SK-N-SH treated with all-trans-retinoic acid at 6 μM for 48 hours (cell line): Measurements from ENCODE around the gene THAP11.

ENCODE experiments used
- ATAC-seq: fragments of 200-7000 bp; cut with Tn5 transposase; 3 replicates; pipeline ENCODE4 v1.9.1; 2020; ENCODE audit warnings: mild to moderate bottlenecking, moderate library complexity
- ARNTL ChIP-seq: fragments of 450-650 bp; formaldehyde crosslinking; IDR thresholded peaks from 2 replicates; pipeline ENCODE4 v1.5.0; 2020; ENCODE audit warnings: low read depth, mild to moderate bottlenecking, moderate library complexity, borderline replicate concordance
- BACH2 ChIP-seq: fragments of 250-450 bp; sonication (Bioruptor Pico); IDR thresholded peaks from 2 replicates; pipeline ENCODE4 v1.9.0; 2021; ENCODE audit warnings: mild to moderate bottlenecking, borderline replicate concordance
- CSDC2 ChIP-seq: fragments of 250-450 bp; sonication (Bioruptor Pico); IDR thresholded peaks from 2 replicates; pipeline ENCODE4 v1.5.0; 2020; ENCODE audit warnings: mild to moderate bottlenecking, moderate library complexity
- ESRRG ChIP-seq: fragments of 250-450 bp; sonication (Bioruptor Pico); IDR thresholded peaks from 2 replicates; pipeline ENCODE4 v1.6.1; 2021; ENCODE audit warnings: mild to moderate bottlenecking
- GLIS3 ChIP-seq: fragments of 250-450 bp; sonication (Bioruptor Pico); IDR thresholded peaks from 2 replicates; pipeline ENCODE4 v1.5.0; 2020; ENCODE audit warnings: mild to moderate bottlenecking, moderate library complexity
- ISL1 ChIP-seq: fragments of 250-450 bp; sonication (Bioruptor Pico); IDR thresholded peaks from 2 replicates; pipeline ENCODE4 v2.1.2; 2022; ENCODE audit warnings: mild to moderate bottlenecking, moderate library complexity
- OSR1 ChIP-seq: fragments of 250-450 bp; sonication (Bioruptor Pico); IDR thresholded peaks from 2 replicates; pipeline ENCODE4 v1.8.0; 2022; ENCODE audit warnings: moderate library complexity, mild to moderate bottlenecking, inconsistent platforms
- PPARA ChIP-seq: fragments of 250-450 bp; sonication (Bioruptor Pico); IDR thresholded peaks from 2 replicates; pipeline ENCODE4 v1.5.0; 2020; ENCODE audit warnings: mild to moderate bottlenecking, borderline replicate concordance
- RARB ChIP-seq: fragments of 250-450 bp; sonication (Bioruptor Pico); IDR thresholded peaks from 2 replicates; pipeline ENCODE4 v1.8.0; 2021; ENCODE audit warnings: mild to moderate bottlenecking, moderate library complexity
- SNAI2 ChIP-seq: fragments of 250-450 bp; sonication (Bioruptor Pico); IDR thresholded peaks from 2 replicates; pipeline ENCODE4 v1.5.0; 2020; ENCODE audit warnings: mild to moderate bottlenecking, moderate library complexity
- TCF4 ChIP-seq: fragments of 250-450 bp; sonication (Bioruptor Pico); IDR thresholded peaks from 2 replicates; pipeline ENCODE4 v1.8.0; 2021; ENCODE audit warnings: mild to moderate bottlenecking, moderate library complexity, borderline replicate concordance
- TOX ChIP-seq: fragments of 250-450 bp; sonication (Bioruptor Pico); IDR thresholded peaks from 2 replicates; pipeline ENCODE4 v1.8.0; 2021; ENCODE audit warnings: mild to moderate bottlenecking, moderate library complexity, borderline replicate concordance
- ZC3H10 ChIP-seq: fragments of 250-450 bp; sonication (Bioruptor Pico); IDR thresholded peaks from 2 replicates; pipeline ENCODE4 v1.5.1; 2021; ENCODE audit warnings: mild to moderate bottlenecking, moderate library complexity
- ZFP3 ChIP-seq: fragments of 250-450 bp; sonication (Bioruptor Pico); IDR thresholded peaks from 2 replicates; pipeline ENCODE4 v1.5.0; 2020; ENCODE audit warnings: mild to moderate bottlenecking, moderate library complexity
- ZFP30 ChIP-seq: fragments of 450-650 bp; formaldehyde crosslinking; IDR thresholded peaks from 2 replicates; pipeline ENCODE4 v1.5.0; 2022; ENCODE audit warnings: mild to moderate bottlenecking, moderate library complexity
- ZNF565 ChIP-seq: fragments of 450-650 bp; formaldehyde crosslinking; conservative IDR thresholded peaks from 2 replicates; pipeline ENCODE4 v1.5.0; 2020; ENCODE audit warnings: low read depth, mild to moderate bottlenecking, moderate library complexity
- ZNF70 ChIP-seq: fragments of 450-650 bp; formaldehyde crosslinking; IDR thresholded peaks from 2 replicates; pipeline ENCODE4 v1.5.0; 2020; ENCODE audit warnings: mild to moderate bottlenecking, moderate library complexity
- ZNF8 ChIP-seq: fragments of 450-650 bp; formaldehyde crosslinking; IDR thresholded peaks from 2 replicates; pipeline ENCODE4 v1.5.0; 2020; ENCODE audit warnings: mild to moderate bottlenecking, moderate library complexity
- TF ChIP-seq, protein P1 (sequence below): fragments of 250-450 bp; sonication (Bioruptor Pico); IDR thresholded peaks from 2 replicates; pipeline ENCODE4 v1.5.1; 2020; ENCODE audit warnings: low read depth, mild to moderate bottlenecking, moderate library complexity
- TF ChIP-seq, protein P2 (sequence below): fragments of 250-450 bp; sonication (Bioruptor Pico); IDR thresholded peaks from 2 replicates; pipeline ENCODE4 v1.5.1; 2021; ENCODE audit warnings: mild to moderate bottlenecking, moderate library complexity
- TF ChIP-seq, protein P3 (sequence below): fragments of 250-450 bp; sonication (Bioruptor Pico); IDR thresholded peaks from 2 replicates; pipeline ENCODE4 v1.8.0; 2021; ENCODE audit warnings: low read depth, mild to moderate bottlenecking, moderate library complexity, borderline replicate concordance

Gene THAP11

GRCh38 chr16:67801241-67801640 is 40.9 kb upstream of the THAP11 start (continued):
- no peak for TF ChIP-seq TCF4 (CRISPR knock-in tag)
- TF ChIP-seq, protein P1, sequence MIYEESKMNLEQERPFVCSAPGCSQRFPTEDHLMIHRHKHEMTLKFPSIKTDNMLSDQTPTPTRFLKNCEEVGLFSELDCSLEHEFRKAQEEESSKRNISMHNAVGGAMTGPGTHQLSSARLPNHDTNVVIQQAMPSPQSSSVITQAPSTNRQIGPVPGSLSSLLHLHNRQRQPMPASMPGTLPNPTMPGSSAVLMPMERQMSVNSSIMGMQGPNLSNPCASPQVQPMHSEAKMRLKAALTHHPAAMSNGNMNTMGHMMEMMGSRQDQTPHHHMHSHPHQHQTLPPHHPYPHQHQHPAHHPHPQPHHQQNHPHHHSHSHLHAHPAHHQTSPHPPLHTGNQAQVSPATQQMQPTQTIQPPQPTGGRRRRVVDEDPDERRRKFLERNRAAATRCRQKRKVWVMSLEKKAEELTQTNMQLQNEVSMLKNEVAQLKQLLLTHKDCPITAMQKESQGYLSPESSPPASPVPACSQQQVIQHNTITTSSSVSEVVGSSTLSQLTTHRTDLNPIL (CRISPR knock-in tag) = no peak
- no peak for TF ChIP-seq BACH2 (CRISPR knock-in tag)
- no peak for TF ChIP-seq ZNF8 (CRISPR knock-in tag)
- TF ChIP-seq SNAI2 (CRISPR knock-in tag) = no peak
- no peak for TF ChIP-seq GLIS3 (CRISPR knock-in tag)
- no peak for TF ChIP-seq ZNF70 (CRISPR knock-in tag)

- no peak for TF ChIP-seq CSDC2 (CRISPR knock-in tag)
- no peak for TF ChIP-seq OSR1
- no peak for TF ChIP-seq PPARA (CRISPR knock-in tag)
- TF ChIP-seq ZNF70 (CRISPR knock-in tag) = no peak
- TF ChIP-seq, protein P2, sequence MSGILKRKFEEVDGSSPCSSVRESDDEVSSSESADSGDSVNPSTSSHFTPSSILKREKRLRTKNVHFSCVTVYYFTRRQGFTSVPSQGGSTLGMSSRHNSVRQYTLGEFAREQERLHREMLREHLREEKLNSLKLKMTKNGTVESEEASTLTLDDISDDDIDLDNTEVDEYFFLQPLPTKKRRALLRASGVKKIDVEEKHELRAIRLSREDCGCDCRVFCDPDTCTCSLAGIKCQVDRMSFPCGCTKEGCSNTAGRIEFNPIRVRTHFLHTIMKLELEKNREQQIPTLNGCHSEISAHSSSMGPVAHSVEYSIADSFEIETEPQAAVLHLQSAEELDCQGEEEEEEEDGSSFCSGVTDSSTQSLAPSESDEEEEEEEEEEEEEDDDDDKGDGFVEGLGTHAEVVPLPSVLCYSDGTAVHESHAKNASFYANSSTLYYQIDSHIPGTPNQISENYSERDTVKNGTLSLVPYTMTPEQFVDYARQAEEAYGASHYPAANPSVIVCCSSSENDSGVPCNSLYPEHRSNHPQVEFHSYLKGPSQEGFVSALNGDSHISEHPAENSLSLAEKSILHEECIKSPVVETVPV (CRISPR knock-in tag) = no peak
- TF ChIP-seq, protein P1 (CRISPR knock-in tag) = no peak
- no peak for TF ChIP-seq ARNTL
- no peak for ATAC-seq
Observed at GRCh38 chr16:67801883-67802282, 40.2 kb upstream of the THAP11 start.

GRCh38 chr16:67803894-67804293 is 38.2 kb upstream of the THAP11 start:
- TF ChIP-seq CSDC2 (CRISPR knock-in tag) (no peak), TCF4 (CRISPR knock-in tag) (no peak), ZNF70 (CRISPR knock-in tag) (no peak), ESRRG (CRISPR knock-in tag) (no peak)
- ATAC-seq = no peak

DNA sequence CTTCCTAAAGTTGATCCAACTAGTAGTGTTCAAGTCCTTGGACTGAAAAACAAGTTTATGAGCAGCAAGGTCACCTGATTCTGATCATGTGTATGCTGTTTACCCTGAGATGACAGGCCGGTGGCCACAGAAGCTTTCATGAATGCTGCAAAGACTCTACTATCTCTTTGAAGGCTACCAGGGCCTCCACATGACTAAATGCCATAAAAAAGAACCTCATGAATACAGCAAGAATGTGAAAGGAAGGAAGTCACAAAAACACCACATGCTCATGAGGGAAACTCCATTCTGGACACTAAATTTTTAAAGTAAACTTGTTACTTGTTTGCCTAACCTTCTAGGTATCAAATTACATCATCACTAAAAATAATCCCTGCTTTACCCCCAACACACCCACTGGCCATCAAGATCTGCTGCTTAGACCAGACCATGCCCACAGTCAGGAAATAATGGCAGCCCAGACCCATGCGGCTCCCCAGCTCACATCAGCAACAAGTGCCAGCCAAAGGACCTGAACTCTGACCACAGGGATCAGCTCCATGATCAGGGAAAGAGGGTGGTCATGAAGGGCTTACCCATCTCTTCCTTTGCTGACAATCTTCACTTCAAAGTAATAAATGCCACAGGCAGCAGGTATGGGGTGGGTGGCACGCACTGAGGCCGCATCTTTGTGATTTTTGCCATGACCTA is 37.1 kb upstream of the THAP11 start:
- TF ChIP-seq ZNF70 (CRISPR knock-in tag) (no peak), ZNF565 (no peak), GLIS3 (CRISPR knock-in tag) (no peak), SNAI2 (CRISPR knock-in tag) (no peak), ARNTL (no peak), ESRRG (CRISPR knock-in tag) (no peak), ZNF8 (CRISPR knock-in tag) (no peak), ZFP3 (CRISPR knock-in tag) (no peak), ZFP30 (CRISPR knock-in tag) (no peak), OSR1 (no peak), RARB (no peak), ZC3H10 (CRISPR knock-in tag) (no peak)
- TF ChIP-seq, protein P2 (CRISPR knock-in tag) = no peak
- TF ChIP-seq, all 23 proteins: peak for 0
- no peak for ATAC-seq

- ATAC-seq = peak; percentile 9
- TF ChIP-seq CSDC2 (CRISPR knock-in tag) (no peak), TOX (CRISPR knock-in tag) (no peak), ZFP3 (CRISPR knock-in tag) (no peak), GLIS3 (CRISPR knock-in tag) (no peak), SNAI2 (CRISPR knock-in tag) (no peak), ZNF565 (no peak), ISL1 (no peak), BACH2 (CRISPR knock-in tag) (no peak), PPARA (CRISPR knock-in tag) (no peak), ZNF70 (CRISPR knock-in tag) (no peak), RARB (no peak)
- TF ChIP-seq, protein P3, sequence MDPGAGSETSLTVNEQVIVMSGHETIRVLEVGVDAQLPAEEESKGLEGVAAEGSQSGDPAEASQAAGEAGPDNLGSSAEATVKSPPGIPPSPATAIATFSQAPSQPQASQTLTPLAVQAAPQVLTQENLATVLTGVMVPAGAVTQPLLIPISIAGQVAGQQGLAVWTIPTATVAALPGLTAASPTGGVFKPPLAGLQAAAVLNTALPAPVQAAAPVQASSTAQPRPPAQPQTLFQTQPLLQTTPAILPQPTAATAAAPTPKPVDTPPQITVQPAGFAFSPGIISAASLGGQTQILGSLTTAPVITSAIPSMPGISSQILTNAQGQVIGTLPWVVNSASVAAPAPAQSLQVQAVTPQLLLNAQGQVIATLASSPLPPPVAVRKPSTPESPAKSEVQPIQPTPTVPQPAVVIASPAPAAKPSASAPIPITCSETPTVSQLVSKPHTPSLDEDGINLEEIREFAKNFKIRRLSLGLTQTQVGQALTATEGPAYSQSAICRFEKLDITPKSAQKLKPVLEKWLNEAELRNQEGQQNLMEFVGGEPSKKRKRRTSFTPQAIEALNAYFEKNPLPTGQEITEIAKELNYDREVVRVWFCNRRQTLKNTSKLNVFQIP (CRISPR knock-in tag) = no peak
- TF ChIP-seq, protein P2 (CRISPR knock-in tag) = no peak
- TF ChIP-seq, protein P1 (CRISPR knock-in tag) = no peak
Observed at GRCh38 chr16:67805718-67806427, 36.2 kb upstream of the THAP11 start.
